Effector memory CD4-positive, alpha-beta T cell (primary cell): ENCODE results near the gene FHIP1B.
A peak's percentile ranks its signal among the peaks of the same experiment; 100 is the strongest.

Experiments used
- DNase-seq, 3 donors: peaks; one replicate each; pipeline ENCODE4 v3.0.0-alpha.2; 2020
- H3K27ac ChIP-seq: 2 replicates; pipeline ENCODE4 v1.7.0; 2013; ENCODE audit warnings: mild to moderate bottlenecking, low read length, moderate library complexity; ENCODE audit not compliant: insufficient read depth, poor library complexity, severe bottlenecking
- H3K27me3 ChIP-seq: replicated peaks from 2 replicates; pipeline ENCODE4 v1.7.0; 2013; ENCODE audit warnings: mild to moderate bottlenecking, low read length; ENCODE audit not compliant: insufficient read depth, control insufficient read depth, poor library complexity, severe bottlenecking
- H3K36me3 ChIP-seq: 2 replicates; pipeline ENCODE4 v1.7.0; 2013; ENCODE audit warnings: mild to moderate bottlenecking, low read length, moderate library complexity; ENCODE audit not compliant: control insufficient read depth, insufficient read depth
- H3K4me1 ChIP-seq: 2 replicates; pipeline ENCODE4 v1.7.0; 2013; ENCODE audit warnings: low read length, mild to moderate bottlenecking; ENCODE audit not compliant: control insufficient read depth, insufficient read depth, poor library complexity, severe bottlenecking
- H3K4me3 ChIP-seq: 2 replicates; pipeline ENCODE4 v1.7.0; 2013; ENCODE audit warnings: low read length, low read depth, mild to moderate bottlenecking; ENCODE audit not compliant: insufficient read depth, poor library complexity, severe bottlenecking
- H3K9me3 ChIP-seq: 2 replicates; pipeline ENCODE4 v1.7.0; 2013; ENCODE audit warnings: mild to moderate bottlenecking, low read length, moderate library complexity; ENCODE audit not compliant: control insufficient read depth

The FHIP1B gene

DNA sequence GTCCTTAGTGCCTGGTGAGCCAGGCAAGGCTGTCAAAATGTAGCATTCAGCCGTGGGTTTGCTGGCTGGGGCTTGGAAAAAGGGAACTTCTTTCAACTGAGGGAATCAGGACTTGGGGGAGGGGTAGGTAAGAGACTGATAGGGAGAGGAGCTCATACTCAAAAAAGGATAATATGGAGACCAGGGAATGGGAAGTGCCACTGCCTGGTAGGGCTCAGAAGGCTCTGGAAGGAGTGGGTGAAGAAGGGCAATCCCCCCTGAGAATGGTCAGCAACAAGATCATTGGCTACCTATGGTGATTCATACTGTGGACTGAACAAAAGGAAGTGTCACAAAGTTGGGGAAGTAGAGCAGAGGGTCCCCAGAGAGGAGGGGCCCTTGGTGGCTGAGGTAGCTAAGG, 6.3 kb upstream of the FHIP1B start:
- H3K4me1 ChIP-seq: no peaks in the 10 kb centered on the region
- no peak overlapping the region for H3K4me3 ChIP-seq
- no peak for DNase-seq
- no peak overlapping the region for H3K27ac ChIP-seq
- no peaks in the 10 kb centered on the region for H3K9me3 ChIP-seq
- H3K36me3 ChIP-seq: no peaks in the 10 kb centered on the region
- H3K27me3 ChIP-seq: no peaks in the 10 kb centered on the region

DNA sequence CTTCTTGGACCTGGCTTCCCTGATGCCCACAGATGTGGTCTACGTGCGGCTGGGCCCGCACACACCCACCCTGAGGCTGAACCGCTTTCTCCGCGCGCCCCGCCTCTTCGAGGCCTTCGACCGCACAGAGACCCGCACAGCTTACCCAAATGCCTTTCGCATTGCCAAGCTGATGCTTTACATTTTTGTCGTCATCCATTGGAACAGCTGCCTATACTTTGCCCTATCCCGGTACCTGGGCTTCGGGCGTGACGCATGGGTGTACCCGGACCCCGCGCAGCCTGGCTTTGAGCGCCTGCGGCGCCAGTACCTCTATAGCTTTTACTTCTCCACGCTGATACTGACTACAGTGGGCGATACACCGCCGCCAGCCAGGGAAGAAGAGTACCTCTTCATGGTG, 5.7 kb upstream of the FHIP1B start:
- no peak overlapping the region for H3K4me3 ChIP-seq
- H3K4me1 ChIP-seq: no peaks in the 10 kb centered on the region
- H3K36me3 ChIP-seq: no peaks in the 10 kb centered on the region
- H3K27me3 ChIP-seq: no peaks in the 10 kb centered on the region
- no peaks in the 10 kb centered on the region for H3K9me3 ChIP-seq
- no peak overlapping the region for H3K27ac ChIP-seq
- no peak for DNase-seq

DNA sequence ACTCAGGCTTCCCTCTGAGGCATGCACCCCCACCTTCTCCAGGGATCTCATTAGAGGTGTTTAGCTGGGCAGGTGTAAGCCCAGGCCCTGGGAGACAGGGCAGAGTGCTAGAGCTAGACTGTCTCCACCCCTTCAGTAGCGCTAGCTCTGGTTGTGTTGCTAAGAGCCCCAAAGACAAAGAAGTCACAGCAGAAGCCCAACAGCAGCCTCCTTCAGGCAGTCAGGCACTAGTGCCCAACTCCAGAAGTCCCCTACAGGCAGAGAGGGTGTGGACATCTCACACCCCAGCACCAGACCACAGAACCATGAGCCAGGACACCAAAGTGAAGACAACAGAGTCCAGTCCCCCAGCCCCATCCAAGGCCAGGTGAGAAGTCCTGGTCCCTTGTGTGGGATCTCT, 4.5 kb upstream of the FHIP1B start, which contains the start of gene CNGA4:
TSS of gene CNGA4 (plus strand) at position 188 of the 400 bp plus-strand sequence. CDS start at position 306, 118 bp downstream.
- no peaks in the 10 kb centered on the region for H3K9me3 ChIP-seq
- H3K36me3 ChIP-seq: no peaks in the 10 kb centered on the region
- DNase-seq: no peak
- no peaks in the 10 kb centered on the region for H3K27me3 ChIP-seq
- no peak within 1 kb of the TSS for H3K4me3 ChIP-seq
- H3K27ac ChIP-seq: no peak within 1 kb of the TSS
- peaks cover 2% of the 10 kb centered on the region for H3K4me1 ChIP-seq

DNA sequence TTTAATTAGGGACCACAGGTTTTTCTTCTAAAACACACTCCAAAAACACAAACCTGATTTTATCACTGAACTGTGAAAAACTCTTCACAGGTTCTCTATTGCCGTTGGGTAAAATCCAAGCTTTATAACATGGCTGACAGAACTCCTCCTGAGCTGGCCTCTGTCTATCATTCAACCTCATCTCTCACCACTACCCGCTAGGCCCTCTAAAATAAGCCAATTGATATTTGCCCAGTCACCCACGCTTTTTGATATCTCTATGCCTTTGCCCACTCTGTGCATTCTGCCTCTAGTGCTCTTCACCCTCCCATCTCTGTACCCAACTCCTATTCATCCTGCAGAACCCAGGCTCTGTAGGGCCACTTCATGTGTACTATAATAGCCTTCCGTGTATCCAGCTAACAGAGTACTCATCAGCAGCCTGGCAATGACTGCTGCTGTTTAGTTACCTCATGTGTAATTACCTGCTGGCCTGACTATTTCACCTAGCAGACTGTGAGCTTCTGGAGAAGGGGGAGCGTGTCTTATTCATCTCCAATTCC, 3.4 kb upstream of the FHIP1B start:
- no peaks in the 10 kb centered on the region for H3K36me3 ChIP-seq
- H3K4me3 ChIP-seq: no peak overlapping the region
- H3K9me3 ChIP-seq: no peaks in the 10 kb centered on the region
- H3K27ac ChIP-seq: no peak overlapping the region
- H3K27me3 ChIP-seq: no peaks in the 10 kb centered on the region
- no peak for DNase-seq
- H3K4me1 ChIP-seq: peaks cover 7% of the 10 kb centered on the region

DNA sequence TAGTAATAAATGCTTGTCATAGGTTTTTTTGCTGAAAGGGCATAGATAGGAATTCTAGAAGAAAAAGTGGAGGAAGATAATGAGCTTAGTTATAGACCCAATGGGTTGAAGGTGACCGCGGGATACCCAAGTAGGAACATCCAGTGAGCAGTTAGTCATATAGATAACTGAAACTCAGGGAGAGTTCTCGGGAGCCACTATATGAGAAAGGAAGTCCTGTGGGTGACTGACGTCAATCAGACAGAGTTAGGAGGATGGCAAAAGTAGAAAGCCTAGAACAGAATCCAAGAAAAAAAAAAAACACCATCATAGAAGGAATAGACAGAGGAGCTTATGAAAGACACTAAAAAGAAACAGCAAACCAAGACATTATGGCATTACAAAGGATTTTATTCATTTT, 2.8 kb upstream of the FHIP1B start:
- Histone ChIP-seq H3K4me3 (no peak overlapping the region), H3K27ac (no peak overlapping the region), H3K36me3 (no peaks in the 10 kb centered on the region), H3K4me1 (peaks cover 7% of the 10 kb centered on the region), H3K27me3 (no peaks in the 10 kb centered on the region), H3K9me3 (no peaks in the 10 kb centered on the region)
- DNase-seq: no peak

DNA sequence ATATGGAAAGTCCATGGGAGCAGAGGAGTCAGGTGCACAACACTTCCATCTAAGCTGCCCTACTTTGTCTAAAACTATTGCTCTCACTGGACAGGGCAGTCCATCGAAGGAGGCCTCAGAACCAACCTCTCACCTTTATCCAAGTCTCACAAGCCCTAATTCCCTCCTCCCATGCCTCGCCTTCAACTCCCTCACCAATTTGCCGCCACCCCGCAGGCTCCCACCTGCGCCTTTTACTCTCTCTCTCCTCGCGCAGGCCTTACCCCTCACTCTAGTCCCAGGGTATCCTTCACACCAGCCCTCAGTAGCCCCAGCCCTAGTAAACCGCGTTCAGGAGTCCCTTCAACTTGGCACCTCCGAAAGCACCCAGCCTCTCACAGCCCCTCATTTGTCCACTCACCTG, 451 bp downstream of the FHIP1B start:
- H3K36me3 ChIP-seq: no peaks in the 10 kb centered on the region
- peaks cover 12% of the 10 kb centered on the region for H3K4me1 ChIP-seq
- peak overlapping the region; percentile 70 for H3K4me3 ChIP-seq
- peak overlapping the region; percentile 77 for H3K27ac ChIP-seq
- no peaks in the 10 kb centered on the region for H3K27me3 ChIP-seq
- no peaks in the 10 kb centered on the region for H3K9me3 ChIP-seq
- DNase-seq: no peak

DNA sequence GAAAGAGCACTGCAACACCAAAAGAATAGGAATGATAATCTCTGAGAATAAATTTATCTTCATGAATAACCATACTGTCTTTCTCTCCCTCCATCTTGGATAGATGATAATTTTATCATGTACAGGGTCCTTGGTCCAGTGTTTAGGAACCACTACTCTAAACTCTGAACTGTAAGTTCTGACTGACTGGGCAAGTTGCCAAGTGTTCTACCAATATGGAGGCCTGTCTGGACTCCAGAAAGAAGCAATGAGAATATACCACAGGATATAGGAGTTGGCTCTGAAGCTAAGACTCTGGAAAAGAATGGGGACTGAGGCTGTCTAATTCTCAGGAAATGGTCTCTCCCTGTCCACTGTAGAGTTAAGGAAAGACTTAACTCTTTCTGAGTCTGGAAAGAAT, 1.5 kb downstream of the FHIP1B start:
- H3K4me1 ChIP-seq: peaks cover 12% of the 10 kb centered on the region
- no peaks in the 10 kb centered on the region for H3K27me3 ChIP-seq
- H3K27ac ChIP-seq: no peak overlapping the region
- no peak overlapping the region for H3K4me3 ChIP-seq
- no peaks in the 10 kb centered on the region for H3K9me3 ChIP-seq
- no peaks in the 10 kb centered on the region for H3K36me3 ChIP-seq
- no peak for DNase-seq

DNA sequence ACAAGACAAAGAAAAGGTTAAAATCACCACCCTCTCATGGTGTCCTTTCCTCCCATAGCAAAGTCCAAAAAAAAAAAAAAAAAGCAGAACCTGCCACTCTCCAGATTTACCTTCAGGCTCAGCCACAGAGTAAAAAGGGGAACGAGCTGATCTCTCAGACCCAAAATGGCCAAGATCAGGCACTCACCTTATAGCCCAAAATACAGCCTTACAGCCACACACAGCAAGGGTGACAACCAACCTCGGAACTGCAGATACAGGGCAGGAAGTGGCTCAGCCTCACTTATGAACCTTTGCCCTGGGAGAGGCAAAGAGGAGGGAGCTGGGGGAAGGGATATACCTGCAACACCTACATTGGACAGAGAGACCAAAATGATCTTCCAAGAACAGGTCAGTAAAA, 4.5 kb downstream of the FHIP1B start:
- peaks cover 12% of the 10 kb centered on the region for H3K4me1 ChIP-seq
- H3K27me3 ChIP-seq: no peaks in the 10 kb centered on the region
- no peak for DNase-seq
- no peak overlapping the region for H3K27ac ChIP-seq
- H3K9me3 ChIP-seq: no peaks in the 10 kb centered on the region
- no peak overlapping the region for H3K4me3 ChIP-seq
- H3K36me3 ChIP-seq: no peaks in the 10 kb centered on the region

DNA sequence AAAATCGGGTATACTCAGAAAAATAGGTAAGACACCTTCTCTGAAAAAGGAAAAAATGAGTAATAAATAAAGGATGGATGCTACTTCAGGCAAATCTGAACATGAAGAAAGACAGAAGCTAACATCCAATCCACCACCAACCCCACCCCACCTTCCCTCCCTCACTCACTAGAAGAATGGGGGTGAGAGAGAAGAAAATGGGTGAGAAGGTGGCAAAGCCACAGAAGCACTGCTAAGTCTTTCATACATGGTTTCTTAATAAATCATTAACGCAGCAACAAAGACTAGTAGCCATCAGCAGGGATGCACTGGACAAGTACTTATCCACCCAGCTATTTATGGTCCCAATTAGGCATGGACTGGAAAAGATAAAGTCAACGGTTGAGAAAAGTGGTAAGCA, 5.9 kb downstream of the FHIP1B start:
- Histone ChIP-seq H3K27me3 (no peaks in the 10 kb centered on the region), H3K27ac (no peak overlapping the region), H3K9me3 (no peaks in the 10 kb centered on the region), H3K36me3 (peaks cover 11% of the 10 kb centered on the region), H3K4me1 (peaks cover 5% of the 10 kb centered on the region), H3K4me3 (no peak overlapping the region)
- no peak for DNase-seq

DNA sequence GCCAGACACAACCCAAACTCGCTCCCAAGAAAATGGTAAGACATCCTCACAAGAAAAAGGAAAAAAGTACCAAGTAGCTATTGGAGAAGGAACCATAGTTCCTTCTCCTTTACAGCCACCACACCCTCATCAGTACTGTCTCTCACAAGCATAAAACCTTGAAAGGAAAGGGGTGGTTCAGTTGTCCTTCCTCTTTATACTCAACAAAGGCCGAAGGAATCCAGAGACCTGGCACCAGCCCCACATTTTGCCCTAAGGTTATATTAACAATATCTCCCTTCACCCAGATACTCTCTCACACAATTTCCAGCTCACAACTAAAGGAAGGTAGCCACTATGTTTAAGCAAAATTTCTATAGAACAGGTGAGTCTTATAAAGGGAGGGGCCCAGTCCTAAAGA, 8.5 kb downstream of the FHIP1B start:
- peaks cover 33% of the 10 kb centered on the region for H3K36me3 ChIP-seq
- peaks cover 5% of the 10 kb centered on the region for H3K4me1 ChIP-seq
- H3K4me3 ChIP-seq: no peak overlapping the region
- no peaks in the 10 kb centered on the region for H3K9me3 ChIP-seq
- DNase-seq: no peak
- no peak overlapping the region for H3K27ac ChIP-seq
- no peaks in the 10 kb centered on the region for H3K27me3 ChIP-seq
